Measurements from ENCODE around the gene RUNX1.

Gene RUNX1

GRCh38 chr21:34819357-34819999 is 229.6 kb downstream of the RUNX1 start:
- TF ChIP-seq CTCF (IDR thresholded peaks at IDR 0.05; ENCODE audit: low read depth, low read length) (no peak), EZH2phosphoT487 (IDR thresholded peaks at IDR 0.05; ENCODE audit: low read depth) (no peak)
- Histone ChIP-seq H3K27me3 (ENCODE audit: low read depth, low read length) (no peaks in the 10 kb centered on the region), H3K4me3 (ENCODE audit: low read length) (no peak overlapping the region), H3K9ac (ENCODE audit: low read length) (no peak overlapping the region), H3K36me3 (replicated peaks; ENCODE audit: low read depth, low read length) (peaks cover 86% of the 10 kb centered on the region), H3K4me1 (ENCODE audit: low read length) (no peaks in the 10 kb centered on the region), H3K9me3 (ENCODE audit: insufficient read depth, low read length) (no peaks in the 10 kb centered on the region), H3K79me2 (ENCODE audit: low read length) (peaks cover 35% of the 10 kb centered on the region), H3K27ac (ENCODE audit: low read length) (no peak overlapping the region), H3K4me2 (ENCODE audit: low read length) (no peak overlapping the region), H4K20me1 (ENCODE audit: insufficient read depth, low read length) (peaks cover 64% of the 10 kb centered on the region), H2AFZ (ENCODE audit: low read depth, low read length) (no peak overlapping the region)

- H4K20me1 ChIP-seq (ENCODE audit: insufficient read depth, low read length): peaks cover 60% of the 10 kb centered on the region
- peaks cover 42% of the 10 kb centered on the region for H3K79me2 ChIP-seq (ENCODE audit: low read length)
- no peak overlapping the region for H2AFZ ChIP-seq (ENCODE audit: low read depth, low read length)
- no peak overlapping the region for H3K9ac ChIP-seq (ENCODE audit: low read length)
- no peaks in the 10 kb centered on the region for H3K27me3 ChIP-seq (ENCODE audit: low read depth, low read length)
- no peak overlapping the region for H3K4me2 ChIP-seq (ENCODE audit: low read length)
- H3K4me3 ChIP-seq (ENCODE audit: low read length): no peak overlapping the region
- no peaks in the 10 kb centered on the region for H3K4me1 ChIP-seq (ENCODE audit: low read length)
- H3K9me3 ChIP-seq (ENCODE audit: insufficient read depth, low read length): no peaks in the 10 kb centered on the region
- H3K36me3 ChIP-seq (replicated peaks; ENCODE audit: low read depth, low read length): peaks cover 86% of the 10 kb centered on the region
- TF ChIP-seq EZH2phosphoT487 (IDR thresholded peaks at IDR 0.05; ENCODE audit: low read depth): no peak
- TF ChIP-seq CTCF (IDR thresholded peaks at IDR 0.05; ENCODE audit: low read depth, low read length): no peak
- no peak overlapping the region for H3K27ac ChIP-seq (ENCODE audit: low read length)
Measured at GRCh38 chr21:34818662-34819158, 230.4 kb downstream of the RUNX1 start.

- peaks cover 87% of the 10 kb centered on the region for H3K36me3 ChIP-seq (replicated peaks; ENCODE audit: low read depth, low read length)
- peaks cover 59% of the 10 kb centered on the region for H4K20me1 ChIP-seq (ENCODE audit: insufficient read depth, low read length)
- H3K4me3 ChIP-seq (ENCODE audit: low read length): no peak overlapping the region
- no peak overlapping the region for H3K9ac ChIP-seq (ENCODE audit: low read length)
- H3K79me2 ChIP-seq (ENCODE audit: low read length): peaks cover 47% of the 10 kb centered on the region
- no peak for TF ChIP-seq EZH2phosphoT487 (IDR thresholded peaks at IDR 0.05; ENCODE audit: low read depth)
- no peaks in the 10 kb centered on the region for H3K9me3 ChIP-seq (ENCODE audit: insufficient read depth, low read length)
- no peak overlapping the region for H3K4me2 ChIP-seq (ENCODE audit: low read length)
- H3K4me1 ChIP-seq (ENCODE audit: low read length): no peaks in the 10 kb centered on the region
- H2AFZ ChIP-seq (ENCODE audit: low read depth, low read length): no peak overlapping the region
- H3K27ac ChIP-seq (ENCODE audit: low read length): no peak overlapping the region
- H3K27me3 ChIP-seq (ENCODE audit: low read depth, low read length): no peaks in the 10 kb centered on the region
Measured at GRCh38 chr21:34817821-34818661, 231.1 kb downstream of the RUNX1 start.

GRCh38 chr21:34815831-34816705 is 233.0 kb downstream of the RUNX1 start:
- Histone ChIP-seq H3K79me2 (ENCODE audit: low read length) (peaks cover 49% of the 10 kb centered on the region), H3K9me3 (ENCODE audit: insufficient read depth, low read length) (no peaks in the 10 kb centered on the region), H3K36me3 (replicated peaks; ENCODE audit: low read depth, low read length) (peaks cover 82% of the 10 kb centered on the region), H3K27ac (ENCODE audit: low read length) (no peak overlapping the region), H2AFZ (ENCODE audit: low read depth, low read length) (no peak overlapping the region), H3K4me1 (ENCODE audit: low read length) (no peaks in the 10 kb centered on the region), H4K20me1 (ENCODE audit: insufficient read depth, low read length) (peaks cover 55% of the 10 kb centered on the region), H3K4me2 (ENCODE audit: low read length) (no peak overlapping the region), H3K27me3 (ENCODE audit: low read depth, low read length) (no peaks in the 10 kb centered on the region), H3K4me3 (ENCODE audit: low read length) (no peak overlapping the region), H3K9ac (ENCODE audit: low read length) (no peak overlapping the region)
- TF ChIP-seq EZH2phosphoT487 (IDR thresholded peaks at IDR 0.05; ENCODE audit: low read depth): no peak
- no peak for TF ChIP-seq CTCF (IDR thresholded peaks at IDR 0.05; ENCODE audit: low read depth, low read length)
